ENCODE measurements around the gene OAF.

Gene OAF

GRCh38 chr11:120222916-120223315 lies 12.1 kb downstream of the OAF start:
- DNase-seq (ENCODE audit: low spot score), result no peak

GRCh38 chr11:120223793-120224192 lies 13.0 kb downstream of the OAF start:
- DNase-seq (ENCODE audit: low spot score), result no peak

- no peak for DNase-seq (ENCODE audit: low spot score)
Measured at GRCh38 chr11:120224361-120224760, 13.5 kb downstream of the OAF start.

GRCh38 chr11:120224972-120225909 lies 14.4 kb downstream of the OAF start:
- DNase-seq (ENCODE audit: low spot score), result no peak

GRCh38 chr11:120226242-120226641 lies 15.4 kb downstream of the OAF start:
- DNase-seq (ENCODE audit: low spot score), result no peak

- no peak for DNase-seq (ENCODE audit: low spot score)
Measured at GRCh38 chr11:120226714-120227113, 15.9 kb downstream of the OAF start.

GRCh38 chr11:120227228-120227852 lies 16.5 kb downstream of the OAF start:
- DNase-seq (ENCODE audit: low spot score), result no peak

GRCh38 chr11:120228794-120229384 lies 18.1 kb downstream of the OAF start:
- peak; percentile 49 for DNase-seq (ENCODE audit: low spot score)

- peak; percentile 19 for DNase-seq (ENCODE audit: low spot score)
Measured at GRCh38 chr11:120229451-120230424, 18.9 kb downstream of the OAF start.

- no peak for DNase-seq (ENCODE audit: low spot score)
Measured at GRCh38 chr11:120230433-120231071, 19.7 kb downstream of the OAF start.

- no peak for DNase-seq (ENCODE audit: low spot score)
Measured at GRCh38 chr11:120231963-120232362, 21.1 kb downstream of the OAF start.

GRCh38 chr11:120233207-120233803 lies 22.5 kb downstream of the OAF start:
- DNase-seq (ENCODE audit: low spot score), result no peak

GRCh38 chr11:120235024-120235628 lies 24.3 kb downstream of the OAF start:
- DNase-seq (ENCODE audit: low spot score), result peak; percentile 83

- no peak for DNase-seq (ENCODE audit: low spot score)
Measured at GRCh38 chr11:120236169-120237107, 25.6 kb downstream of the OAF start.

- no peak for DNase-seq (ENCODE audit: low spot score)
Measured at GRCh38 chr11:120238968-120239620, 28.3 kb downstream of the OAF start.

GRCh38 chr11:120239713-120240640 lies 29.1 kb downstream of the OAF start, which contains the start of gene POU2F3:
TSS of gene POU2F3 (plus strand) at chr11:120240140. CDS start at chr11:120240344, 204 bp downstream.
- no peak for DNase-seq (ENCODE audit: low spot score)

- DNase-seq (ENCODE audit: low spot score), result no peak
Measured at GRCh38 chr11:120240866-120241265, 30.0 kb downstream of the OAF start.

Data from D341Med (cell line).